KMS-11 (cell line): Measurements from ENCODE around the gene CCL15.

Experiments used
- H2AFZ ChIP-seq: fragments of 200-600 bp; sonication (generic); 2 replicates; pipeline ENCODE4 v1.6.1; 2016; ENCODE audit warnings: antibody characterized with exemption, mixed run types, low read depth
- H3K27ac ChIP-seq: fragments of 200-600 bp; sonication (generic); 2 replicates; pipeline ENCODE4 v1.6.1; 2016; ENCODE audit warnings: mild to moderate bottlenecking, mixed run types
- H3K27me3 ChIP-seq: fragments of 200-600 bp; sonication (generic); 2 replicates; pipeline ENCODE4 v1.6.1; 2017; ENCODE audit warnings: mild to moderate bottlenecking, low read depth, mixed run types, moderate library complexity; ENCODE audit not compliant: insufficient read depth
- H3K36me3 ChIP-seq: fragments of 200-600 bp; sonication (generic); 2 replicates; pipeline ENCODE4 v1.6.1; 2017; ENCODE audit warnings: mild to moderate bottlenecking, mixed run types; ENCODE audit not compliant: insufficient read depth
- H3K4me1 ChIP-seq: fragments of 200-600 bp; sonication (generic); 2 replicates; pipeline ENCODE4 v1.6.1; 2016; ENCODE audit warnings: mild to moderate bottlenecking, low read depth, mixed run types; ENCODE audit not compliant: poor library complexity, severe bottlenecking
- H3K4me2 ChIP-seq: fragments of 200-600 bp; sonication (generic); 2 replicates; pipeline ENCODE4 v1.7.0; 2016; ENCODE audit warnings: mild to moderate bottlenecking, mixed run types
- H3K4me3 ChIP-seq: fragments of 200-600 bp; sonication (generic); IDR thresholded peaks from 2 replicates; pipeline ENCODE4 v1.6.1; 2017; ENCODE audit warnings: low read depth, low read length, mixed read lengths; ENCODE audit not compliant: insufficient read depth
- H3K79me2 ChIP-seq: fragments of 200-600 bp; sonication (generic); 2 replicates; pipeline ENCODE4 v1.6.1; 2016; ENCODE audit warnings: low read depth, mixed run types; ENCODE audit not compliant: insufficient read depth
- H3K9ac ChIP-seq: fragments of 200-600 bp; sonication (generic); 2 replicates; pipeline ENCODE4 v1.6.1; 2016; ENCODE audit warnings: mild to moderate bottlenecking, mixed run types
- H4K20me1 ChIP-seq: fragments of 200-600 bp; sonication (generic); 2 replicates; pipeline ENCODE4 v1.6.1; 2016; ENCODE audit warnings: mild to moderate bottlenecking, mixed run types; ENCODE audit not compliant: insufficient read depth
- TF ChIP-seq, protein P1 (sequence below): fragments of 200-600 bp; sonication (generic); conservative IDR thresholded peaks from 2 replicates; pipeline ENCODE4 v1.6.1; 2017; ENCODE audit warnings: low read depth, mild to moderate bottlenecking, antibody characterized with exemption, low read length, moderate library complexity, mixed read lengths

The CCL15 gene

DNA sequence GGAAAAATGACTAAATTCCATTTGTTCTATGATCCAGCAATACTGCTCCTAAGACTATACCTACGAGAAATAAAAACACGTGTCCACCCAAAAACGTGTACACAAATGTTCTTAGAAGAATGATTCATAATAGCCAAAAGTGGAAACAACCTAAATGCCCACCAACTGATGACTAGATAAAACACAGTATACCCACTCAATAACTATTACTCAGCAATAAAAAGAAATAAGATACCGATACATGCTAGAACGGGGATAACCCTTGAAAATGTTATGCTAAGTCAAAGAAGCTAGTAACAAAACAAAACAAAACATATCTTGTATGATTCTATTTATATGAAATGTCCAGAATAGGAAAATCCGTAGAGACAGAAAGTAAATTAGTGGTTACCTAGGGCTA lies 37.7 kb downstream of the CCL15 start:
- Histone ChIP-seq H3K36me3 (no peaks in the 10 kb centered on the region), H4K20me1 (no peaks in the 10 kb centered on the region), H3K4me3 (no peak overlapping the region), H3K4me1 (no peaks in the 10 kb centered on the region), H3K4me2 (no peak overlapping the region), H3K27ac (no peak overlapping the region), H3K9ac (no peak overlapping the region), H2AFZ (no peak overlapping the region), H3K79me2 (no peaks in the 10 kb centered on the region), H3K27me3 (no peaks in the 10 kb centered on the region)
- TF ChIP-seq, protein P1, sequence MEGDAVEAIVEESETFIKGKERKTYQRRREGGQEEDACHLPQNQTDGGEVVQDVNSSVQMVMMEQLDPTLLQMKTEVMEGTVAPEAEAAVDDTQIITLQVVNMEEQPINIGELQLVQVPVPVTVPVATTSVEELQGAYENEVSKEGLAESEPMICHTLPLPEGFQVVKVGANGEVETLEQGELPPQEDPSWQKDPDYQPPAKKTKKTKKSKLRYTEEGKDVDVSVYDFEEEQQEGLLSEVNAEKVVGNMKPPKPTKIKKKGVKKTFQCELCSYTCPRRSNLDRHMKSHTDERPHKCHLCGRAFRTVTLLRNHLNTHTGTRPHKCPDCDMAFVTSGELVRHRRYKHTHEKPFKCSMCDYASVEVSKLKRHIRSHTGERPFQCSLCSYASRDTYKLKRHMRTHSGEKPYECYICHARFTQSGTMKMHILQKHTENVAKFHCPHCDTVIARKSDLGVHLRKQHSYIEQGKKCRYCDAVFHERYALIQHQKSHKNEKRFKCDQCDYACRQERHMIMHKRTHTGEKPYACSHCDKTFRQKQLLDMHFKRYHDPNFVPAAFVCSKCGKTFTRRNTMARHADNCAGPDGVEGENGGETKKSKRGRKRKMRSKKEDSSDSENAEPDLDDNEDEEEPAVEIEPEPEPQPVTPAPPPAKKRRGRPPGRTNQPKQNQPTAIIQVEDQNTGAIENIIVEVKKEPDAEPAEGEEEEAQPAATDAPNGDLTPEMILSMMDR, result no peak

DNA sequence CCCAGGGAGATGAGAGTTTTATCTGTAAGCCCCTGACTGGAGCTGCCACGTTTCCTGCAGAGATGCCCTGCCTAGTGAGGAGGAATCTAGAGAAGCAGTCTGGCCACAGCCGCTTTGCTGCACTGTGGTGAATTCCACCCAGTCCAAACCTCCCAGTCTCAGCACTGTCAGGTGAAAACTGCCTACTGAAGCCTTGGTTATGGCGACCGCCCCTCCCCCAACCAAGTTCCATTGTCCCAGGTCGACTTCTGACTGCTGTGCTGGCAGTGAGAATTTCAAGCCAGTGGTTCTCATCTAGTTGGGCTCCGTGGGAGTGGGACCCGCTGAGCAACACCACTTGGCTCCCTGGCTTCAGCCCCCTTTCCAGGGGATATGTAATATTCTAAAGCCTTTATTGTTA lies 47.6 kb downstream of the CCL15 start:
- Histone ChIP-seq H2AFZ (no peak overlapping the region), H3K4me1 (no peaks in the 10 kb centered on the region), H3K79me2 (no peaks in the 10 kb centered on the region)

GRCh38 chr17:35949401-35949800 lies 52.0 kb downstream of the CCL15 start:
- no peaks in the 10 kb centered on the region for H4K20me1 ChIP-seq
- H2AFZ ChIP-seq, result no peak overlapping the region
- H3K79me2 ChIP-seq, result no peaks in the 10 kb centered on the region
- H3K27me3 ChIP-seq, result no peaks in the 10 kb centered on the region
- H3K36me3 ChIP-seq, result no peaks in the 10 kb centered on the region
- H3K4me2 ChIP-seq, result no peak overlapping the region
- H3K4me1 ChIP-seq, result peaks cover 8% of the 10 kb centered on the region
- no peak overlapping the region for H3K27ac ChIP-seq
- no peak overlapping the region for H3K4me3 ChIP-seq
- TF ChIP-seq, protein P1, result no peak
- no peak overlapping the region for H3K9ac ChIP-seq

More for the DNA sequence above, 47.6 kb downstream of the CCL15 start:
- Histone ChIP-seq H3K4me3 (no peak overlapping the region), H3K27ac (no peak overlapping the region), H3K4me2 (no peak overlapping the region), H3K27me3 (no peaks in the 10 kb centered on the region), H3K36me3 (no peaks in the 10 kb centered on the region), H3K9ac (no peak overlapping the region), H4K20me1 (no peaks in the 10 kb centered on the region)
- TF ChIP-seq, protein P1, result no peak

- Histone ChIP-seq H3K4me3 (no peak overlapping the region), H4K20me1 (no peaks in the 10 kb centered on the region), H3K9ac (no peak overlapping the region), H3K27me3 (no peaks in the 10 kb centered on the region), H3K36me3 (no peaks in the 10 kb centered on the region), H2AFZ (no peak overlapping the region), H3K79me2 (no peaks in the 10 kb centered on the region), H3K4me1 (peaks cover 8% of the 10 kb centered on the region), H3K27ac (no peak overlapping the region), H3K4me2 (no peak overlapping the region)
- TF ChIP-seq, protein P1, result no peak
Observed at GRCh38 chr17:35948092-35948491, 53.3 kb downstream of the CCL15 start.
